Stimulated activated naive CD8-positive, alpha-beta T cell treated with anti-CD3 and anti-CD28 coated beads, Interleukin-15, Interleukin-2, amounts not matched to agents 100 U/mL and 50 U/mL, for 24 hours (primary cell): ENCODE measurements around the gene MRFAP1.

ENCODE experiments used
- ATAC-seq: fragments of 150-1000 bp; cut with Tn5 transposase; one replicate; pipeline ENCODE4 v1.10.0; 2021
- DNase-seq: peaks from one replicate; pipeline ENCODE4 v3.0.0; 2021

The MRFAP1 gene

GRCh38 chr4:6640292-6641163, at the start of gene MRFAP1:
TSS of gene MRFAP1 (plus strand) at chr4:6640685. CDS start at chr4:6640863, 178 bp downstream.
- peak; percentile 93 for DNase-seq
- ATAC-seq = peak; percentile 95

- DNase-seq (no peak), ATAC-seq (no peak)
These were observed 49.2 kb upstream of the MRFAP1 start for GRCh38 chr4:6591313-6591712.

- DNase-seq = no peak
- ATAC-seq = no peak
These were observed 48.7 kb upstream of the MRFAP1 start for GRCh38 chr4:6591781-6592180.

GRCh38 chr4:6592804-6593563, 47.5 kb upstream of the MRFAP1 start:
- DNase-seq = no peak
- ATAC-seq = no peak

GRCh38 chr4:6594341-6594740, 46.1 kb upstream of the MRFAP1 start:
- no peak for ATAC-seq
- no peak for DNase-seq

GRCh38 chr4:6594826-6595355, 45.6 kb upstream of the MRFAP1 start:
- no peak for DNase-seq
- no peak for ATAC-seq

GRCh38 chr4:6595897-6596537, 44.5 kb upstream of the MRFAP1 start:
- no peak for DNase-seq
- no peak for ATAC-seq

- DNase-seq (no peak), ATAC-seq (no peak)
These were observed 43.5 kb upstream of the MRFAP1 start for GRCh38 chr4:6596948-6597347.

- ATAC-seq (no peak), DNase-seq (no peak)
These were observed 42.4 kb upstream of the MRFAP1 start for GRCh38 chr4:6598127-6598526.

- DNase-seq = no peak
- no peak for ATAC-seq
These were observed 41.8 kb upstream of the MRFAP1 start for GRCh38 chr4:6598641-6599040.

GRCh38 chr4:6601661-6602250, 38.7 kb upstream of the MRFAP1 start:
- ATAC-seq (no peak), DNase-seq (no peak)

- no peak for ATAC-seq
- DNase-seq = no peak
These were observed 38.2 kb upstream of the MRFAP1 start for GRCh38 chr4:6602289-6602688.

GRCh38 chr4:6603128-6603527, 37.4 kb upstream of the MRFAP1 start:
- DNase-seq = no peak
- ATAC-seq = no peak

GRCh38 chr4:6605114-6605513, 35.4 kb upstream of the MRFAP1 start:
- DNase-seq = no peak
- ATAC-seq = no peak

- DNase-seq (no peak), ATAC-seq (no peak)
These were observed 34.9 kb upstream of the MRFAP1 start for GRCh38 chr4:6605605-6606004.

GRCh38 chr4:6606465-6607235, 33.8 kb upstream of the MRFAP1 start:
- ATAC-seq (no peak), DNase-seq (no peak)

- DNase-seq (no peak), ATAC-seq (no peak)
These were observed 33.0 kb upstream of the MRFAP1 start for GRCh38 chr4:6607368-6608055.

- no peak for ATAC-seq
- DNase-seq = peak; percentile 19
These were observed 31.6 kb upstream of the MRFAP1 start for GRCh38 chr4:6608758-6609414.

GRCh38 chr4:6609415-6610079, 30.9 kb upstream of the MRFAP1 start:
- ATAC-seq = no peak
- no peak for DNase-seq
